ENCODE measurements around the gene CCT5. TPM values are rescaled to one million over a fixed set of nuclear protein-coding genes. Genes with fewer than 3 reads are reported as not detected.
A peak's percentile ranks its signal among the peaks of the same experiment; 100 is the strongest.

CCT5 gene
- total RNA-seq, 1 donor = 48.6 TPM

GRCh38 chr5:10295619-10296326 lies 45.7 kb downstream of the CCT5 start:
- no peaks in the 10 kb centered on the region for H3K27me3 ChIP-seq (ENCODE audit: insufficient read depth, low read length)
- no peak overlapping the region for H3K4me3 ChIP-seq (ENCODE audit: low read length)
- no peaks in the 10 kb centered on the region for H3K9me3 ChIP-seq (ENCODE audit: low read depth, low read length)
- no peaks in the 10 kb centered on the region for H3K4me1 ChIP-seq (ENCODE audit: insufficient read depth, low read length)

- H3K27me3 ChIP-seq (ENCODE audit: insufficient read depth, low read length) = no peaks in the 10 kb centered on the region
- no peaks in the 10 kb centered on the region for H3K4me1 ChIP-seq (ENCODE audit: insufficient read depth, low read length)
- H3K9me3 ChIP-seq (ENCODE audit: low read depth, low read length) = no peaks in the 10 kb centered on the region
- H3K4me3 ChIP-seq (ENCODE audit: low read length) = no peak overlapping the region
Observed at GRCh38 chr5:10297646-10298204, 47.6 kb downstream of the CCT5 start.

- Histone ChIP-seq H3K27me3 (ENCODE audit: insufficient read depth, low read length) (no peaks in the 10 kb centered on the region), H3K4me1 (ENCODE audit: insufficient read depth, low read length) (no peaks in the 10 kb centered on the region), H3K9me3 (ENCODE audit: low read depth, low read length) (no peaks in the 10 kb centered on the region), H3K4me3 (ENCODE audit: low read length) (no peak overlapping the region)
Observed at GRCh38 chr5:10300246-10300645, 50.2 kb downstream of the CCT5 start.

- Histone ChIP-seq H3K4me3 (ENCODE audit: low read length) (no peak overlapping the region), H3K9me3 (ENCODE audit: low read depth, low read length) (no peaks in the 10 kb centered on the region), H3K27me3 (ENCODE audit: insufficient read depth, low read length) (no peaks in the 10 kb centered on the region), H3K4me1 (ENCODE audit: insufficient read depth, low read length) (no peaks in the 10 kb centered on the region)
Observed at GRCh38 chr5:10301266-10301665, 51.2 kb downstream of the CCT5 start.

GRCh38 chr5:10301842-10302610 lies 51.9 kb downstream of the CCT5 start:
- H3K27me3 ChIP-seq (ENCODE audit: insufficient read depth, low read length) = peaks cover 5% of the 10 kb centered on the region
- H3K4me3 ChIP-seq (ENCODE audit: low read length) = no peak overlapping the region
- no peaks in the 10 kb centered on the region for H3K9me3 ChIP-seq (ENCODE audit: low read depth, low read length)
- peaks cover 2% of the 10 kb centered on the region for H3K4me1 ChIP-seq (ENCODE audit: insufficient read depth, low read length)

GRCh38 chr5:10303201-10303600 lies 53.1 kb downstream of the CCT5 start:
- H3K9me3 ChIP-seq (ENCODE audit: low read depth, low read length) = no peaks in the 10 kb centered on the region
- no peak overlapping the region for H3K4me3 ChIP-seq (ENCODE audit: low read length)
- peaks cover 6% of the 10 kb centered on the region for H3K27me3 ChIP-seq (ENCODE audit: insufficient read depth, low read length)
- peaks cover 9% of the 10 kb centered on the region for H3K4me1 ChIP-seq (ENCODE audit: insufficient read depth, low read length)

- Histone ChIP-seq H3K4me3 (ENCODE audit: low read length) (no peak overlapping the region), H3K27me3 (ENCODE audit: insufficient read depth, low read length) (peaks cover 7% of the 10 kb centered on the region), H3K4me1 (ENCODE audit: insufficient read depth, low read length) (peaks cover 9% of the 10 kb centered on the region), H3K9me3 (ENCODE audit: low read depth, low read length) (no peaks in the 10 kb centered on the region)
Observed at GRCh38 chr5:10303699-10304170, 53.7 kb downstream of the CCT5 start.

GRCh38 chr5:10304932-10305331 lies 54.9 kb downstream of the CCT5 start:
- no peak overlapping the region for H3K4me3 ChIP-seq (ENCODE audit: low read length)
- H3K9me3 ChIP-seq (ENCODE audit: low read depth, low read length) = no peaks in the 10 kb centered on the region
- peaks cover 9% of the 10 kb centered on the region for H3K4me1 ChIP-seq (ENCODE audit: insufficient read depth, low read length)
- H3K27me3 ChIP-seq (ENCODE audit: insufficient read depth, low read length) = peaks cover 10% of the 10 kb centered on the region

GRCh38 chr5:10306114-10306513 lies 56.0 kb downstream of the CCT5 start:
- H3K4me3 ChIP-seq (ENCODE audit: low read length) = no peak overlapping the region
- no peaks in the 10 kb centered on the region for H3K9me3 ChIP-seq (ENCODE audit: low read depth, low read length)
- H3K4me1 ChIP-seq (ENCODE audit: insufficient read depth, low read length) = peaks cover 9% of the 10 kb centered on the region
- H3K27me3 ChIP-seq (ENCODE audit: insufficient read depth, low read length) = peaks cover 10% of the 10 kb centered on the region

- Histone ChIP-seq H3K4me1 (ENCODE audit: insufficient read depth, low read length) (peaks cover 9% of the 10 kb centered on the region), H3K4me3 (ENCODE audit: low read length) (no peak overlapping the region)
Observed at GRCh38 chr5:10306806-10307205, 56.7 kb downstream of the CCT5 start.

GRCh38 chr5:10307206-10308148 lies 57.4 kb downstream of the CCT5 start, which contains the start of gene CMBL:
TSS of gene CMBL (minus strand) at chr5:10307902. CDS start at chr5:10290762, 17,140 bp downstream.
- Histone ChIP-seq H3K9me3 (ENCODE audit: low read depth, low read length) (no peaks in the 10 kb centered on the region), H3K4me1 (ENCODE audit: insufficient read depth, low read length) (peaks cover 9% of the 10 kb centered on the region), H3K4me3 (ENCODE audit: low read length) (peak within 1 kb of the TSS; percentile 37), H3K27me3 (ENCODE audit: insufficient read depth, low read length) (peaks cover 10% of the 10 kb centered on the region)

More at GRCh38 chr5:10306806-10307205, 56.7 kb downstream of the CCT5 start:
- Histone ChIP-seq H3K9me3 (ENCODE audit: low read depth, low read length) (no peaks in the 10 kb centered on the region), H3K27me3 (ENCODE audit: insufficient read depth, low read length) (peaks cover 10% of the 10 kb centered on the region)

- peaks cover 10% of the 10 kb centered on the region for H3K27me3 ChIP-seq (ENCODE audit: insufficient read depth, low read length)
- H3K4me1 ChIP-seq (ENCODE audit: insufficient read depth, low read length) = peaks cover 9% of the 10 kb centered on the region
Observed at GRCh38 chr5:10308844-10309243, 58.8 kb downstream of the CCT5 start.

GRCh38 chr5:10310066-10310779 lies 60.1 kb downstream of the CCT5 start:
- peaks cover 10% of the 10 kb centered on the region for H3K27me3 ChIP-seq (ENCODE audit: insufficient read depth, low read length)
- peaks cover 9% of the 10 kb centered on the region for H3K4me1 ChIP-seq (ENCODE audit: insufficient read depth, low read length)
- H3K4me3 ChIP-seq (ENCODE audit: low read length) = no peak overlapping the region
- no peaks in the 10 kb centered on the region for H3K9me3 ChIP-seq (ENCODE audit: low read depth, low read length)

More at GRCh38 chr5:10308844-10309243, 58.8 kb downstream of the CCT5 start:
- H3K9me3 ChIP-seq (ENCODE audit: low read depth, low read length) = no peaks in the 10 kb centered on the region
- H3K4me3 ChIP-seq (ENCODE audit: low read length) = no peak overlapping the region
